OCI-LY3 (cell line): Measurements from ENCODE around the gene ACER2.

Experiments used
- CTCF ChIP-seq: fragments of 200-600, 300-600 bp; sonication (generic); IDR thresholded peaks from 2 replicates; pipeline ENCODE4 v1.5.1; 2014; ENCODE audit warnings: antibody characterized with exemption, low read length, low read depth
- EZH2phosphoT487 ChIP-seq: fragments of 200-600 bp; shearing (Covaris generic); IDR thresholded peaks from 2 replicates; pipeline ENCODE4 v1.6.1; 2018; ENCODE audit warnings: antibody characterized with exemption, mixed run types, low read depth

- no peak for TF ChIP-seq CTCF
- TF ChIP-seq EZH2phosphoT487 = no peak
Measured at GRCh38 chr9:19373527-19373926, 35.3 kb upstream of the ACER2 start.
